SK-N-SH (cell line): ENCODE measurements around the gene MROH7. TPM values are rescaled to one million over a fixed set of nuclear protein-coding genes. Genes with fewer than 3 reads are reported as not detected.
A peak's percentile ranks its signal among the peaks of the same experiment; 100 is the strongest.

ENCODE experiments used
- CTCF ChIA-PET: fragments of 300-600, 350-600 bp; formaldehyde crosslinking; extraction: SDS; loops from one replicate; lab custom pipeline; 2021; lab: Yijun Ruan, JAX
- POLR2A ChIA-PET: fragments of 350-600 bp; sonication (Branson Sonifier 250); formaldehyde crosslinking; extraction: SDS; loops from one replicate; lab custom pipeline; 2020; ENCODE audit warnings: antibody characterized with exemption, inconsistent platforms; lab: Yijun Ruan, JAX
- DNase-seq: peaks from one replicate; pipeline ENCODE4 v3.0.0; 2012
- H2AFZ ChIP-seq: fragments of 200-600 bp; sonication (generic); 2 replicates; pipeline ENCODE4 v1.8.1; 2016; ENCODE audit warnings: antibody characterized with exemption, mild to moderate bottlenecking, low read depth
- H3F3A ChIP-seq: fragments of 200-600 bp; sonication (generic); replicated peaks from 2 replicates; pipeline ENCODE3; 2016; ENCODE audit warnings: antibody characterized with exemption, mild to moderate bottlenecking; ENCODE audit not compliant: insufficient read depth
- H3K27ac ChIP-seq, 2 experiments: fragments of 200-500 bp in 1 of 2; fragments of 200-600 bp in 1 of 2; sonication (Bioruptor generic) in 1 of 2; sonication (generic), shearing (Covaris generic) in 1 of 2; 2 replicates each; pipeline versions ENCODE4 v1.5.1 to v1.6.1; 2014 to 2016; ENCODE audit warnings: low read depth in 2 of 2, inconsistent platforms in 1 of 2, low read length in 1 of 2, mild to moderate bottlenecking in 1 of 2, mixed read lengths in 1 of 2
- H3K27me3 ChIP-seq: fragments of 200-600 bp; sonication (generic), shearing (Covaris generic); 2 replicates; pipeline ENCODE4 v1.6.1; 2016; ENCODE audit warnings: mixed run types; ENCODE audit not compliant: insufficient read depth
- H3K36me3 ChIP-seq, 2 experiments: fragments of 200-500 bp in 1 of 2; fragments of 200-600 bp in 1 of 2; sonication (Bioruptor generic) in 1 of 2; sonication (generic) in 1 of 2; replicated peaks in 1 of 2; 2 replicates each; pipeline versions ENCODE3 to v1.5.1; 2014 to 2016; ENCODE audit warnings: low read length in 1 of 2, mild to moderate bottlenecking in 1 of 2; ENCODE audit not compliant: insufficient read depth in 2 of 2, control insufficient read depth in 1 of 2
- H3K4me1 ChIP-seq, 2 experiments: fragments of 200-500 bp in 1 of 2; fragments of 200-600 bp in 1 of 2; sonication (Bioruptor generic) in 1 of 2; sonication (generic), shearing (Covaris generic) in 1 of 2; 2 replicates each; pipeline versions ENCODE4 v1.5.1 to v1.6.1; 2014 to 2016; ENCODE audit warnings: low read depth in 1 of 2, low read length in 1 of 2, mixed run types in 1 of 2; ENCODE audit not compliant: insufficient read depth in 2 of 2, control insufficient read depth in 1 of 2
- H3K4me2 ChIP-seq: fragments of 200-600 bp; sonication (generic), shearing (Covaris generic); 2 replicates; pipeline ENCODE4 v1.6.1; 2017; ENCODE audit warnings: mixed run types
- H3K4me3 ChIP-seq, 2 experiments: fragments of 200-500 bp in 1 of 2; fragments of 200-600 bp in 1 of 2; sonication (Bioruptor generic) in 1 of 2; sonication (generic), shearing (Covaris generic) in 1 of 2; 2 replicates each; pipeline versions ENCODE4 v1.5.1 to v1.8.1; 2014 to 2016; ENCODE audit warnings: low read depth in 2 of 2, inconsistent platforms in 1 of 2, low read length in 1 of 2, mild to moderate bottlenecking in 1 of 2, mixed read lengths in 1 of 2, moderate library complexity in 1 of 2
- H3K79me2 ChIP-seq: fragments of 200-600 bp; sonication (generic); 2 replicates; pipeline ENCODE4 v1.8.1; 2017; ENCODE audit warnings: mild to moderate bottlenecking; ENCODE audit not compliant: insufficient read depth
- H3K9ac ChIP-seq: fragments of 200-600 bp; sonication (generic); 2 replicates; pipeline ENCODE4 v1.6.1; 2017; ENCODE audit warnings: mixed run types
- H3K9me2 ChIP-seq: fragments of 200-600 bp; sonication (generic); 2 replicates; pipeline ENCODE4 v1.6.1; 2017; ENCODE audit warnings: mixed run types
- H3K9me3 ChIP-seq: fragments of 200-600 bp; sonication (generic); 2 replicates; pipeline ENCODE4 v1.6.1; 2017; ENCODE audit warnings: mixed run types, mild to moderate bottlenecking, moderate library complexity
- H4K20me1 ChIP-seq: fragments of 200-600 bp; sonication (generic); 2 replicates; pipeline ENCODE4 v1.6.1; 2017; ENCODE audit warnings: mild to moderate bottlenecking, mixed run types; ENCODE audit not compliant: insufficient read depth
- ELF1 ChIP-seq: IDR thresholded peaks from 2 replicates; pipeline ENCODE4 v1.4.0; 2012
- FOXJ3 ChIP-seq: sonication (generic); formaldehyde crosslinking; IDR thresholded peaks from 2 replicates; pipeline ENCODE4 v1.5.1; 2020; ENCODE audit warnings: mild to moderate bottlenecking, missing genetic modification reagents
- MXI1 ChIP-seq: IDR thresholded peaks from 2 replicates; pipeline ENCODE4 v1.6.1; 2012; ENCODE audit warnings: mild to moderate bottlenecking, low read depth, low read length, improper control_type of control experiment
- NRF1 ChIP-seq: IDR thresholded peaks from 2 replicates; pipeline ENCODE4 v1.6.1; 2012; ENCODE audit warnings: low read depth, mild to moderate bottlenecking, low read length
- RCOR1 ChIP-seq: fragments of 150-350 bp; IDR thresholded peaks from 2 replicates; pipeline ENCODE4 v1.6.1; 2017; ENCODE audit warnings: antibody characterized with exemption, low read length
- REST ChIP-seq: IDR thresholded peaks from 2 replicates; pipeline ENCODE4 v1.6.1; 2012; ENCODE audit warnings: mild to moderate bottlenecking, low read depth, low read length, moderate library complexity
- RXRA ChIP-seq: IDR thresholded peaks from 2 replicates; pipeline ENCODE4 v1.4.0; 2012; ENCODE audit warnings: low read depth, mild to moderate bottlenecking, borderline replicate concordance
- TAF1 ChIP-seq: IDR thresholded peaks from 2 replicates; pipeline ENCODE4 v1.6.1; 2012; ENCODE audit warnings: low read depth, mild to moderate bottlenecking, low read length, moderate library complexity, borderline replicate concordance
- TEAD4 ChIP-seq: IDR thresholded peaks from 2 replicates; pipeline ENCODE4 v1.4.0; 2012; ENCODE audit warnings: mild to moderate bottlenecking, borderline replicate concordance; ENCODE audit not compliant: insufficient read depth
- YY1 ChIP-seq: IDR thresholded peaks from 2 replicates; pipeline ENCODE4 v1.4.0; 2012; ENCODE audit warnings: low read depth, mild to moderate bottlenecking
- WGBS: methylation state at CpG from one replicate; pipeline ENCODE4 v1.1.6; 2017; ENCODE audit warnings: low lambda C conversion rate; 5-methylcytosine and 5-hydroxymethylcytosine counted together
- polyA plus RNA-seq, 3 experiments: library from polyadenylated mRNA; depleted of rRNA; stranded (reverse); fragments of >200 nt; gene quantifications; 2 replicates each; pipeline ENCODE4 v1.2.3, GENCODE V29; 2012
- TF ChIP-seq, protein P1 (sequence below): IDR thresholded peaks from 2 replicates; pipeline ENCODE4; 2012
- TF ChIP-seq, protein P2 (sequence below): fragments of 200-600 bp; sonication (generic); IDR thresholded peaks from 2 replicates; pipeline ENCODE4 v1.6.1; 2017; ENCODE audit warnings: antibody characterized with exemption, mild to moderate bottlenecking, moderate library complexity

Gene MROH7
- polyA plus RNA-seq, 1 of the 3 experiments (the other 2 are of a cell fraction): 0.51 TPM

- Histone ChIP-seq H3K4me1 (no peaks in the 10 kb centered on the region), H4K20me1 (no peaks in the 10 kb centered on the region), H3K4me3 (no peak overlapping the region), H3K9me2 (no peaks in the 10 kb centered on the region), H3K9ac (no peak overlapping the region), H3K79me2 (no peaks in the 10 kb centered on the region), H3F3A (no peaks in the 10 kb centered on the region), H3K9me3 (no peaks in the 10 kb centered on the region), H2AFZ (no peak overlapping the region), H3K36me3 (no peaks in the 10 kb centered on the region), H3K4me2 (no peak overlapping the region), H3K27ac (no peak overlapping the region), H3K27me3 (no peaks in the 10 kb centered on the region; the same call in 1 of the 2 replicates)
- no peak for DNase-seq
- ChIA-PET POLR2A (no interaction called here), CTCF (no interaction called here)
- TF ChIP-seq, protein P1, sequence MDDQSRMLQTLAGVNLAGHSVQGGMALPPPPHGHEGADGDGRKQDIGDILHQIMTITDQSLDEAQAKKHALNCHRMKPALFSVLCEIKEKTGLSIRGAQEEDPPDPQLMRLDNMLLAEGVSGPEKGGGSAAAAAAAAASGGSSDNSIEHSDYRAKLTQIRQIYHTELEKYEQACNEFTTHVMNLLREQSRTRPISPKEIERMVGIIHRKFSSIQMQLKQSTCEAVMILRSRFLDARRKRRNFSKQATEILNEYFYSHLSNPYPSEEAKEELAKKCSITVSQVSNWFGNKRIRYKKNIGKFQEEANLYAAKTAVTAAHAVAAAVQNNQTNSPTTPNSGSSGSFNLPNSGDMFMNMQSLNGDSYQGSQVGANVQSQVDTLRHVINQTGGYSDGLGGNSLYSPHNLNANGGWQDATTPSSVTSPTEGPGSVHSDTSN: no peak
- no peak for TF ChIP-seq FOXJ3 (CRISPR knock-in tag)
- TF ChIP-seq ELF1: no peak
- no peak for TF ChIP-seq NRF1
- no peak for TF ChIP-seq YY1
- no peak for TF ChIP-seq RXRA
- TF ChIP-seq TAF1: no peak
- no peak for TF ChIP-seq TEAD4
- no peak for TF ChIP-seq RCOR1
- no peak for TF ChIP-seq MXI1
- TF ChIP-seq, protein P2, sequence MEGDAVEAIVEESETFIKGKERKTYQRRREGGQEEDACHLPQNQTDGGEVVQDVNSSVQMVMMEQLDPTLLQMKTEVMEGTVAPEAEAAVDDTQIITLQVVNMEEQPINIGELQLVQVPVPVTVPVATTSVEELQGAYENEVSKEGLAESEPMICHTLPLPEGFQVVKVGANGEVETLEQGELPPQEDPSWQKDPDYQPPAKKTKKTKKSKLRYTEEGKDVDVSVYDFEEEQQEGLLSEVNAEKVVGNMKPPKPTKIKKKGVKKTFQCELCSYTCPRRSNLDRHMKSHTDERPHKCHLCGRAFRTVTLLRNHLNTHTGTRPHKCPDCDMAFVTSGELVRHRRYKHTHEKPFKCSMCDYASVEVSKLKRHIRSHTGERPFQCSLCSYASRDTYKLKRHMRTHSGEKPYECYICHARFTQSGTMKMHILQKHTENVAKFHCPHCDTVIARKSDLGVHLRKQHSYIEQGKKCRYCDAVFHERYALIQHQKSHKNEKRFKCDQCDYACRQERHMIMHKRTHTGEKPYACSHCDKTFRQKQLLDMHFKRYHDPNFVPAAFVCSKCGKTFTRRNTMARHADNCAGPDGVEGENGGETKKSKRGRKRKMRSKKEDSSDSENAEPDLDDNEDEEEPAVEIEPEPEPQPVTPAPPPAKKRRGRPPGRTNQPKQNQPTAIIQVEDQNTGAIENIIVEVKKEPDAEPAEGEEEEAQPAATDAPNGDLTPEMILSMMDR: no peak
- WGBS: 76% methylated on average over 10 of the region's 10 CpGs
These were observed 61.9 kb downstream of the MROH7 start for GRCh38 chr1:54703471-54703870.

DNA sequence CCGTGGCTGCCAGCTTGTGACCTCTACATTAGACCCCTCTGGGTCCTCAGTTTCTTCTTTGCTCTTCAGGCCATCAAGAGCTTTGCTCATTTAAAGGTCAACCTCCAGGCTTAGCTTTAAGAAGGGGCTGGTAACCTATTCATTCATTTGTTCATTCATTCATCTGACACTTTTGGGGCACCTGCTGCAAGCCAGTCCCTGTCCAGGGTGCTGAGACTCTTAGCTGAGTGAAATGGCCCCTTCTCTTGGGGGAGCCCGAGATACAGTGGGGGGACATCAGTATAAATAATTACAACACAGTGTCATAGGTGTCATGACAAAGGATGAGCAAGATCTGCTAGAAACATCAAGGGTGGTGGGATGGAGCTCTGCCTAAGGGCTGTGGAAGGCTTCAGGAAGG is 63.6 kb downstream of the MROH7 start:
- no peaks in the 10 kb centered on the region for H3K36me3 ChIP-seq
- H3K79me2 ChIP-seq: no peaks in the 10 kb centered on the region
- no peak overlapping the region for H3K4me2 ChIP-seq
- ChIA-PET POLR2A (no interaction called here), CTCF (interaction anchor here (0.6 to 1.5 kb wide), 3 partner anchors 10 to 246 kb away, joined by 3 to 7 read pairs (median 3); no protein-coding TSS in a partner anchor)
- no peaks in the 10 kb centered on the region for H3F3A ChIP-seq
- 35% methylated on average over 2 of the region's 2 CpGs for WGBS
- no peaks in the 10 kb centered on the region for H3K9me3 ChIP-seq
- no peak for DNase-seq
- H2AFZ ChIP-seq: no peak overlapping the region
- no peak overlapping the region for H3K27ac ChIP-seq
- TF ChIP-seq REST (peak; percentile 92), NRF1 (no peak)
- no peak overlapping the region for H3K9ac ChIP-seq
- H3K9me2 ChIP-seq: no peaks in the 10 kb centered on the region
- H3K4me1 ChIP-seq: no peaks in the 10 kb centered on the region
- no peaks in the 10 kb centered on the region; the same call in 1 of the 2 replicates for H3K27me3 ChIP-seq
- H4K20me1 ChIP-seq: no peaks in the 10 kb centered on the region
- no peak overlapping the region for H3K4me3 ChIP-seq
